ENCODE results near the gene EPB41L1.

EPB41L1 gene

GRCh38 chr20:36180323-36180722, 25.8 kb downstream of the EPB41L1 start:
- no peak for TF ChIP-seq SPI1 (IDR thresholded peaks at IDR 0.05; ENCODE audit: borderline replicate concordance, low read depth)
- no peak for TF ChIP-seq REST (IDR thresholded peaks at IDR 0.05; ENCODE audit: insufficient replicate concordance, low read depth)

GRCh38 chr20:36181934-36182603, 27.5 kb downstream of the EPB41L1 start:
- no peak for DNase-seq (ENCODE audit: low read depth in 1 of 2, low spot score in 1 of 2)
- TF ChIP-seq CTCF (IDR thresholded peaks at IDR 0.05; ENCODE audit: insufficient read depth, low read length) (no peak), GABPA (IDR thresholded peaks at IDR 0.05; ENCODE audit: low read depth) (no peak), REST (IDR thresholded peaks at IDR 0.05; ENCODE audit: insufficient replicate concordance, low read depth) (no peak), SPI1 (IDR thresholded peaks at IDR 0.05; ENCODE audit: borderline replicate concordance, low read depth) (no peak), POLR2AphosphoS5 (IDR thresholded peaks at IDR 0.05; ENCODE audit: low read depth) (no peak)
- no peak overlapping the region for H3K27ac ChIP-seq (replicated peaks)
- H3K4me3 ChIP-seq (replicated peaks; ENCODE audit: insufficient read depth, low read length): no peak overlapping the region
- H3K27me3 ChIP-seq (ENCODE audit: insufficient read depth, poor library complexity, severe bottlenecking): no peaks in the 10 kb centered on the region

More at GRCh38 chr20:36180323-36180722, 25.8 kb downstream of the EPB41L1 start:
- H3K27ac ChIP-seq (replicated peaks): no peak overlapping the region
- no peak for DNase-seq (ENCODE audit: low read depth in 1 of 2, low spot score in 1 of 2)
- H3K4me3 ChIP-seq (replicated peaks; ENCODE audit: insufficient read depth, low read length): no peak overlapping the region
- H3K27me3 ChIP-seq (ENCODE audit: insufficient read depth, poor library complexity, severe bottlenecking): peaks cover 2% of the 10 kb centered on the region

- Histone ChIP-seq H3K27ac (replicated peaks) (no peak overlapping the region), H3K4me3 (replicated peaks; ENCODE audit: insufficient read depth, low read length) (no peak overlapping the region), H3K27me3 (ENCODE audit: insufficient read depth, poor library complexity, severe bottlenecking) (no peaks in the 10 kb centered on the region)
- DNase-seq (ENCODE audit: low read depth in 1 of 2, low spot score in 1 of 2): no peak
- TF ChIP-seq GABPA (IDR thresholded peaks at IDR 0.05; ENCODE audit: low read depth): no peak
These were observed 28.1 kb downstream of the EPB41L1 start for GRCh38 chr20:36182604-36183154.

- TF ChIP-seq REST (IDR thresholded peaks at IDR 0.05; ENCODE audit: insufficient replicate concordance, low read depth) (no peak), GABPA (IDR thresholded peaks at IDR 0.05; ENCODE audit: low read depth) (no peak), SPI1 (IDR thresholded peaks at IDR 0.05; ENCODE audit: borderline replicate concordance, low read depth) (no peak), POLR2AphosphoS5 (IDR thresholded peaks at IDR 0.05; ENCODE audit: low read depth) (no peak), CTCF (IDR thresholded peaks at IDR 0.05; ENCODE audit: insufficient read depth, low read length) (no peak)
- Histone ChIP-seq H3K27me3 (ENCODE audit: insufficient read depth, poor library complexity, severe bottlenecking) (no peaks in the 10 kb centered on the region), H3K4me3 (replicated peaks; ENCODE audit: insufficient read depth, low read length) (no peak overlapping the region), H3K27ac (replicated peaks) (no peak overlapping the region)
- DNase-seq (ENCODE audit: low read depth in 1 of 2, low spot score in 1 of 2): no peak
These were observed 28.8 kb downstream of the EPB41L1 start for GRCh38 chr20:36183155-36183944.

Measured in HL-60 (cell line).